BLaER1 treated with 17β-estradiol and CSF1 and Interleukin-3, amounts not matched to agents 10 nM and 100 nM (cell line): ENCODE measurements around the gene ZNF484.
A peak's percentile ranks its signal among the peaks of the same experiment; 100 is the strongest.
"Not testable (repeated sequence)": the region's sequence is repeated elsewhere in the genome, so short reads cannot be mapped to it uniquely, and the experiment has no call there.

Source experiments
- H3K27ac ChIP-seq, 11 experiments: shearing (Covaris generic); formaldehyde crosslinking; 2 replicates each; pipeline ENCODE4 v1.8.1; 2022
- H3K27me3 ChIP-seq, 11 experiments: shearing (Covaris generic); formaldehyde crosslinking; 2 replicates each; pipeline ENCODE4 v1.8.1; 2022
- H3K36me3 ChIP-seq, 11 experiments: shearing (Covaris generic); formaldehyde crosslinking; 2 replicates each; pipeline ENCODE4 v1.8.1; 2022
- H3K4me1 ChIP-seq, 10 experiments: shearing (Covaris generic); formaldehyde crosslinking; 2 replicates each; pipeline ENCODE4 v1.8.1; 2022
- H3K4me2 ChIP-seq, 11 experiments: shearing (Covaris generic); formaldehyde crosslinking; 2 replicates each; pipeline ENCODE4 v1.8.1; 2022
- H3K4me3 ChIP-seq, 10 experiments: shearing (Covaris generic); formaldehyde crosslinking; 2 replicates each; pipeline ENCODE4 v1.8.1; 2022
- H3K9ac ChIP-seq, 11 experiments: shearing (Covaris generic); formaldehyde crosslinking; 2 replicates each; pipeline ENCODE4 v1.8.1; 2022
- H3K9me3 ChIP-seq, 11 experiments: shearing (Covaris generic); formaldehyde crosslinking; replicated peaks in 1 of 11; 2 replicates each; pipeline ENCODE4 v1.8.1; 2022
- H4K20me1 ChIP-seq, 11 experiments: shearing (Covaris generic); formaldehyde crosslinking; 2 replicates each; pipeline ENCODE4 v1.8.1; 2022
- Cebpa-rat ChIP-seq, 11 experiments: shearing (Covaris generic); IDR thresholded peaks; 2 replicates each; pipeline ENCODE4 v1.8.1; 2022

The ZNF484 gene

GRCh38 chr9:92860867-92861266 lies 17.0 kb downstream of the ZNF484 start:
- H3K36me3 ChIP-seq = peaks cover 73 to 99% (median 81%) of the 10 kb centered on the region in 11 experiments
- H3K4me1 ChIP-seq = no peaks in the 10 kb centered on the region
- H4K20me1 ChIP-seq = peaks cover 0 to 6% (median 0%) of the 10 kb centered on the region in 11 experiments; a peak in 3 of 22 replicates
- no peak overlapping the region for H3K9ac ChIP-seq
- H3K27me3 ChIP-seq = no peaks in the 10 kb centered on the region
- no peak for TF ChIP-seq Cebpa-rat (IDR thresholded peaks at IDR 0.05)
- no peak overlapping the region for H3K4me3 ChIP-seq
- H3K9me3 ChIP-seq = peaks cover 22 to 47% (median 34%) of the 10 kb centered on the region in 11 experiments
- H3K27ac ChIP-seq = no peak overlapping the region
- H3K4me2 ChIP-seq = no peak overlapping the region

- no peaks in the 10 kb centered on the region for H3K4me1 ChIP-seq
- TF ChIP-seq Cebpa-rat (IDR thresholded peaks at IDR 0.05) = no peak
- H3K9ac ChIP-seq = no peak overlapping the region
- peaks cover 21 to 46% (median 33%) of the 10 kb centered on the region in 11 experiments for H3K9me3 ChIP-seq
- no peaks in the 10 kb centered on the region for H3K27me3 ChIP-seq
- H3K36me3 ChIP-seq = peaks cover 80 to 99% (median 91%) of the 10 kb centered on the region in 11 experiments
- no peak overlapping the region for H3K27ac ChIP-seq
- no peaks in the 10 kb centered on the region for H4K20me1 ChIP-seq
- no peak overlapping the region for H3K4me2 ChIP-seq
- no peak overlapping the region for H3K4me3 ChIP-seq
Measured at GRCh38 chr9:92857236-92857635, 20.6 kb downstream of the ZNF484 start.

GRCh38 chr9:92853716-92854115 lies 24.1 kb downstream of the ZNF484 start:
- H3K36me3 ChIP-seq = peaks cover 84 to 99% (median 93%) of the 10 kb centered on the region in 11 experiments
- no peaks in the 10 kb centered on the region for H3K4me1 ChIP-seq
- TF ChIP-seq Cebpa-rat (IDR thresholded peaks at IDR 0.05) = no peak
- H3K4me3 ChIP-seq = no peak overlapping the region
- no peak overlapping the region for H3K27ac ChIP-seq
- no peaks in the 10 kb centered on the region for H3K27me3 ChIP-seq
- no peak overlapping the region for H3K9ac ChIP-seq
- H3K4me2 ChIP-seq = no peak overlapping the region
- no peaks in the 10 kb centered on the region for H4K20me1 ChIP-seq
- H3K9me3 ChIP-seq = peaks cover 18 to 64% (median 36%) of the 10 kb centered on the region in 11 experiments

GRCh38 chr9:92850898-92851297 lies 26.9 kb downstream of the ZNF484 start:
- Histone ChIP-seq H3K27me3 (no peaks in the 10 kb centered on the region), H4K20me1 (no peaks in the 10 kb centered on the region), H3K9ac (no peak overlapping the region), H3K9me3 (peaks cover 46 to 81% (median 56%) of the 10 kb centered on the region in 11 experiments), H3K4me2 (no peak overlapping the region), H3K27ac (no peak overlapping the region), H3K4me3 (no peak overlapping the region), H3K36me3 (peaks cover 92 to 100% (median 98%) of the 10 kb centered on the region in 11 experiments), H3K4me1 (no peaks in the 10 kb centered on the region)
- no peak for TF ChIP-seq Cebpa-rat (IDR thresholded peaks at IDR 0.05)

GRCh38 chr9:92848740-92849139 lies 29.1 kb downstream of the ZNF484 start:
- peaks cover 68 to 97% (median 73%) of the 10 kb centered on the region in 11 experiments for H3K9me3 ChIP-seq
- H3K27ac ChIP-seq, H3K4me1 ChIP-seq, H3K4me2 ChIP-seq, H3K9ac ChIP-seq, H3K27me3 ChIP-seq, H4K20me1 ChIP-seq: not testable (repeated sequence)
- peaks cover 87 to 98% (median 94%) of the 10 kb centered on the region in 11 experiments for H3K36me3 ChIP-seq
- H3K4me3 ChIP-seq = peak overlapping the region in 4 of 10 experiments; percentile 11 to 34 (median 22); a peak in 6 of 20 replicates

- Histone ChIP-seq H3K36me3 (peaks cover 77 to 98% (median 88%) of the 10 kb centered on the region in 11 experiments), H3K4me3 (peak overlapping the region in 9 of 10 experiments; percentile 3 to 52 (median 18); a peak in 11 of 20 replicates), H3K4me2 (no peak overlapping the region), H3K9ac (no peak overlapping the region), H3K4me1 (no peaks in the 10 kb centered on the region), H3K9me3 (peaks cover 85 to 100% (median 93%) of the 10 kb centered on the region in 11 experiments), H3K27me3 (no peaks in the 10 kb centered on the region), H3K27ac (no peak overlapping the region), H4K20me1 (no peaks in the 10 kb centered on the region)
- TF ChIP-seq Cebpa-rat (IDR thresholded peaks at IDR 0.05) = no peak
Measured at GRCh38 chr9:92846662-92847145, 31.1 kb downstream of the ZNF484 start.

- H3K27ac ChIP-seq, H3K9ac ChIP-seq, H3K4me1 ChIP-seq, H3K27me3 ChIP-seq, H4K20me1 ChIP-seq, H3K4me3 ChIP-seq, H3K4me2 ChIP-seq: not testable (repeated sequence)
- H3K36me3 ChIP-seq = peaks cover 14 to 38% (median 30%) of the 10 kb centered on the region in 11 experiments
- peaks cover 66 to 98% (median 79%) of the 10 kb centered on the region in 11 experiments for H3K9me3 ChIP-seq
Measured at GRCh38 chr9:92838411-92838810, 39.4 kb downstream of the ZNF484 start.

GRCh38 chr9:92837191-92837590 lies 40.6 kb downstream of the ZNF484 start:
- Histone ChIP-seq H3K4me2 (no peak overlapping the region), H3K36me3 (peaks cover 5 to 26% (median 21%) of the 10 kb centered on the region in 11 experiments; a peak in 18 of 22 replicates), H3K27me3 (no peaks in the 10 kb centered on the region), H3K4me1 (no peaks in the 10 kb centered on the region), H3K27ac (no peak overlapping the region), H3K4me3 (peak overlapping the region in 1 of 10 experiments; percentile 18; a peak in 1 of 20 replicates), H3K9ac (no peak overlapping the region), H4K20me1 (no peaks in the 10 kb centered on the region), H3K9me3 (peaks cover 66 to 98% (median 79%) of the 10 kb centered on the region in 11 experiments)
- no peak for TF ChIP-seq Cebpa-rat (IDR thresholded peaks at IDR 0.05)

- Histone ChIP-seq H3K27ac (no peak overlapping the region), H3K4me1 (no peaks in the 10 kb centered on the region), H3K27me3 (no peaks in the 10 kb centered on the region), H3K4me2 (no peak overlapping the region), H3K36me3 (peaks cover 0 to 6% (median 0%) of the 10 kb centered on the region in 11 experiments; a peak in 1 of 22 replicates), H3K4me3 (no peak overlapping the region), H3K9me3 (peaks cover 23 to 33% (median 25%) of the 10 kb centered on the region in 11 experiments), H4K20me1 (no peaks in the 10 kb centered on the region), H3K9ac (no peak overlapping the region)
- no peak for TF ChIP-seq Cebpa-rat (IDR thresholded peaks at IDR 0.05)
Measured at GRCh38 chr9:92829420-92829819, 48.4 kb downstream of the ZNF484 start.

- not testable (repeated sequence) for H3K36me3 ChIP-seq, H3K4me2 ChIP-seq, H4K20me1 ChIP-seq, H3K4me3 ChIP-seq, H3K4me1 ChIP-seq, H3K27me3 ChIP-seq, H3K27ac ChIP-seq, H3K9ac ChIP-seq, H3K9me3 ChIP-seq
Measured at GRCh38 chr9:92825065-92825464, 52.8 kb downstream of the ZNF484 start.
